ENCODE measurements around the gene LRBA. TPM values are rescaled to one million over a fixed set of nuclear protein-coding genes. Genes with fewer than 3 reads are reported as not detected.

Gene LRBA
- total and polyA plus RNA-seq, 3 donors from 2014 or later, result 24.6 to 61.1 (median 60.8) TPM

GRCh38 chr4:150252306-150252705, 762.8 kb downstream of the LRBA start:
- H3K36me3 ChIP-seq (ENCODE audit: low read depth, missing control alignments), result no peaks in the 10 kb centered on the region

GRCh38 chr4:150251752-150252190, 763.3 kb downstream of the LRBA start:
- Histone ChIP-seq H3K36me3 (ENCODE audit: low read depth, missing control alignments) (no peaks in the 10 kb centered on the region), H3K4me3 (no peak overlapping the region), H3K27ac (no peak overlapping the region), H3K4me1 (no peaks in the 10 kb centered on the region), H3K9me3 (no peaks in the 10 kb centered on the region), H3K27me3 (no peaks in the 10 kb centered on the region)
- DNase-seq, result no peak
- no peak for TF ChIP-seq CTCF (IDR thresholded peaks at IDR 0.05)
- no peak for TF ChIP-seq POLR2A (IDR thresholded peaks at IDR 0.05)
- intact Hi-C loops (cut with DNase I; ENCODE audit: low total_unique reads), result no loop called here
- WGBS, 2 donors, result 79 to 82% methylated on average over 7 of the region's 7 CpGs

More at GRCh38 chr4:150252306-150252705, 762.8 kb downstream of the LRBA start:
- TF ChIP-seq POLR2A (IDR thresholded peaks at IDR 0.05) (no peak), CTCF (IDR thresholded peaks at IDR 0.05) (no peak)
- no peak overlapping the region for H3K27ac ChIP-seq
- no peak overlapping the region for H3K4me3 ChIP-seq
- H3K4me1 ChIP-seq, result no peaks in the 10 kb centered on the region
- no peaks in the 10 kb centered on the region for H3K27me3 ChIP-seq
- no peaks in the 10 kb centered on the region for H3K9me3 ChIP-seq
- intact Hi-C loops (cut with DNase I; ENCODE audit: low total_unique reads), result no loop called here
- no peak for DNase-seq
- 93 to 95% methylated on average over 6 of the region's 6 CpGs for WGBS, 2 donors

- no peaks in the 10 kb centered on the region for H3K27me3 ChIP-seq
- no peak overlapping the region for H3K27ac ChIP-seq
- TF ChIP-seq CTCF (IDR thresholded peaks at IDR 0.05) (no peak), POLR2A (IDR thresholded peaks at IDR 0.05) (no peak)
- H3K36me3 ChIP-seq (ENCODE audit: low read depth, missing control alignments), result no peaks in the 10 kb centered on the region
- H3K4me1 ChIP-seq, result no peaks in the 10 kb centered on the region
- H3K9me3 ChIP-seq, result no peaks in the 10 kb centered on the region
- DNase-seq, result no peak
- no peak overlapping the region for H3K4me3 ChIP-seq
- intact Hi-C loops (cut with DNase I; ENCODE audit: low total_unique reads), result no loop called here
- WGBS, 2 donors, result 73% methylated on average over 4 of the region's 4 CpGs; no CpG with 5 or more reads in 1 of the 2 donors
Measured at GRCh38 chr4:150250998-150251651, 764.0 kb downstream of the LRBA start.

GRCh38 chr4:150250293-150250997, 764.6 kb downstream of the LRBA start:
- no peak for TF ChIP-seq POLR2A (IDR thresholded peaks at IDR 0.05)
- TF ChIP-seq CTCF (IDR thresholded peaks at IDR 0.05), result no peak
- intact Hi-C loops (cut with DNase I; ENCODE audit: low total_unique reads), result no loop called here
- DNase-seq, result no peak
- Histone ChIP-seq H3K27ac (no peak overlapping the region), H3K4me3 (no peak overlapping the region), H3K9me3 (no peaks in the 10 kb centered on the region), H3K27me3 (no peaks in the 10 kb centered on the region), H3K36me3 (ENCODE audit: low read depth, missing control alignments) (no peaks in the 10 kb centered on the region), H3K4me1 (no peaks in the 10 kb centered on the region)
- 83 to 88% methylated on average over 8 to 9 of the region's 9 CpGs for WGBS, 2 donors

Measured in testis (tissue), 3 donors.